Measurements from ENCODE around the gene CACUL1.
"Not testable (repeated sequence)": the region's sequence is repeated elsewhere in the genome, so short reads cannot be mapped to it uniquely, and the experiment has no call there.

CACUL1 gene

GRCh38 chr10:118658762-118659161 lies 96.0 kb downstream of the CACUL1 start:
- FAIRE-seq (no peak), DNase-seq (ENCODE audit: insufficient read length) (no peak)
- TF ChIP-seq TAF1 (IDR thresholded peaks at IDR 0.05; ENCODE audit: borderline replicate concordance, low read depth, low read length) (no peak), POLR2A (IDR thresholded peaks at IDR 0.05; ENCODE audit: low read depth, low read length) (no peak), POLR2AphosphoS5 (IDR thresholded peaks at IDR 0.05; ENCODE audit: low read depth, low read length) (no peak)

- not testable (repeated sequence) for FAIRE-seq; DNase-seq (ENCODE audit: insufficient read length)
These were observed 96.6 kb downstream of the CACUL1 start for GRCh38 chr10:118658168-118658567.

- DNase-seq (ENCODE audit: insufficient read length); FAIRE-seq: not testable (repeated sequence)
These were observed 109.5 kb downstream of the CACUL1 start for GRCh38 chr10:118645294-118645693.

GRCh38 chr10:118642228-118642627 lies 112.5 kb downstream of the CACUL1 start:
- FAIRE-seq, result no peak
- no peak for TF ChIP-seq TAF1 (IDR thresholded peaks at IDR 0.05; ENCODE audit: borderline replicate concordance, low read depth, low read length)
- no peak for TF ChIP-seq POLR2A (IDR thresholded peaks at IDR 0.05; ENCODE audit: low read depth, low read length)
- TF ChIP-seq POLR2AphosphoS5 (IDR thresholded peaks at IDR 0.05; ENCODE audit: low read depth, low read length), result no peak
- DNase-seq (ENCODE audit: insufficient read length), result no peak

GRCh38 chr10:118638680-118639079 lies 116.1 kb downstream of the CACUL1 start:
- no peak for DNase-seq (ENCODE audit: insufficient read length)
- TF ChIP-seq TAF1 (IDR thresholded peaks at IDR 0.05; ENCODE audit: borderline replicate concordance, low read depth, low read length), result no peak
- FAIRE-seq, result no peak

- no peak for TF ChIP-seq POLR2AphosphoS5 (IDR thresholded peaks at IDR 0.05; ENCODE audit: low read depth, low read length)
- no peak for TF ChIP-seq POLR2A (IDR thresholded peaks at IDR 0.05; ENCODE audit: low read depth, low read length)
- no peak for TF ChIP-seq TAF1 (IDR thresholded peaks at IDR 0.05; ENCODE audit: borderline replicate concordance, low read depth, low read length)
- FAIRE-seq, result no peak
- no peak for DNase-seq (ENCODE audit: insufficient read length)
These were observed 118.9 kb downstream of the CACUL1 start for GRCh38 chr10:118635674-118636402.

GRCh38 chr10:118633786-118634185 lies 121.0 kb downstream of the CACUL1 start:
- DNase-seq (ENCODE audit: insufficient read length) (no peak), FAIRE-seq (no peak)
- no peak for TF ChIP-seq POLR2A (IDR thresholded peaks at IDR 0.05; ENCODE audit: low read depth, low read length)
- no peak for TF ChIP-seq POLR2AphosphoS5 (IDR thresholded peaks at IDR 0.05; ENCODE audit: low read depth, low read length)
- no peak for TF ChIP-seq TAF1 (IDR thresholded peaks at IDR 0.05; ENCODE audit: borderline replicate concordance, low read depth, low read length)

- TF ChIP-seq POLR2AphosphoS5 (IDR thresholded peaks at IDR 0.05; ENCODE audit: low read depth, low read length) (no peak), TAF1 (IDR thresholded peaks at IDR 0.05; ENCODE audit: borderline replicate concordance, low read depth, low read length) (no peak), POLR2A (IDR thresholded peaks at IDR 0.05; ENCODE audit: low read depth, low read length) (no peak)
- DNase-seq (ENCODE audit: insufficient read length), result no peak
- FAIRE-seq, result no peak
These were observed 125.6 kb downstream of the CACUL1 start for GRCh38 chr10:118629211-118629610.

GRCh38 chr10:118628397-118628796 lies 126.4 kb downstream of the CACUL1 start:
- DNase-seq (ENCODE audit: insufficient read length) (no peak), FAIRE-seq (no peak)
- TF ChIP-seq POLR2AphosphoS5 (IDR thresholded peaks at IDR 0.05; ENCODE audit: low read depth, low read length), result no peak
- TF ChIP-seq TAF1 (IDR thresholded peaks at IDR 0.05; ENCODE audit: borderline replicate concordance, low read depth, low read length), result no peak
- no peak for TF ChIP-seq POLR2A (IDR thresholded peaks at IDR 0.05; ENCODE audit: low read depth, low read length)

- TF ChIP-seq POLR2A (IDR thresholded peaks at IDR 0.05; ENCODE audit: low read depth, low read length) (no peak), POLR2AphosphoS5 (IDR thresholded peaks at IDR 0.05; ENCODE audit: low read depth, low read length) (no peak), TAF1 (IDR thresholded peaks at IDR 0.05; ENCODE audit: borderline replicate concordance, low read depth, low read length) (no peak)
- FAIRE-seq (no peak), DNase-seq (ENCODE audit: insufficient read length) (no peak)
These were observed 127.8 kb downstream of the CACUL1 start for GRCh38 chr10:118626953-118627352.

Data from GM12892 (cell line).